K562 (cell line): Measurements from ENCODE around the gene SLC24A3. TPM values are rescaled to one million over a fixed set of nuclear protein-coding genes. Genes with fewer than 3 reads are reported as not detected.

Experiments used
- ATAC-seq: fragments of 200-7000 bp; cut with Tn5 transposase; 3 replicates; pipeline ENCODE4 v1.9.1; 2020; ENCODE audit warnings: moderate library complexity
- BruUV-seq: library from RNA; stranded (reverse); fragments of 400-500 nt; replicated peaks from 2 replicates; lab custom pipeline; 2021; lab: Mats Ljungman, UMichigan
- CTCF ChIA-PET: fragments of 300-600 bp; formaldehyde crosslinking; extraction: SDS; loops from one replicate; lab custom pipeline; 2021; ENCODE audit warnings: low intra/inter-chr PET ratio; lab: Yijun Ruan, JAX
- POLR2A ChIA-PET: fragments of 300-600, 350-650 bp; sonication (Branson Sonifier 250); formaldehyde crosslinking; extraction: SDS; loops from one replicate; lab custom pipeline; 2021; ENCODE audit warnings: antibody characterized with exemption, inconsistent platforms; lab: Yijun Ruan, JAX
- DNase-seq, 4 experiments: peaks; one replicate each; pipeline versions ENCODE4 v3.0.0 to v3.0.0-alpha.2; 2011 to 2018; ENCODE audit warnings: low spot score in 3 of 4, mixed read lengths in 3 of 4; ENCODE audit errors: extremely low read depth in 1 of 4
- FAIRE-seq: peaks from 2 replicates; lab custom pipeline; 2011; peaks lifted over from hg19 to GRCh38; lab: Jason Lieb, UNC
- H2AFZ ChIP-seq: 2 replicates; pipeline ENCODE4 v1.6.0; 2011; ENCODE audit warnings: low read depth, low read length, control low read depth, inconsistent platforms
- H3K27ac ChIP-seq: fragments of 200-600 bp; 3 replicates; pipeline ENCODE4 v1.8.0; 2011; ENCODE audit warnings: low read depth, mild to moderate bottlenecking, control low read depth, inconsistent platforms, low read length, moderate library complexity, mixed read lengths; ENCODE audit errors: extremely low read depth
- H3K27me3 ChIP-seq, 2 experiments: fragments of 300-600 bp in 1 of 2; 2 replicates in 1 of 2; 3 replicates in 1 of 2; pipeline versions ENCODE4 v1.6.0 to v1.8.0; 2011; ENCODE audit warnings: inconsistent platforms in 2 of 2, low read length in 2 of 2, mild to moderate bottlenecking in 1 of 2, mixed read lengths in 1 of 2, moderate library complexity in 1 of 2; ENCODE audit not compliant: control insufficient read depth in 2 of 2, insufficient read depth in 2 of 2
- H3K36me3 ChIP-seq: fragments of 300-600 bp; 3 replicates; pipeline ENCODE4 v1.8.0; 2011; ENCODE audit warnings: mild to moderate bottlenecking, low read length, inconsistent platforms; ENCODE audit not compliant: control insufficient read depth, insufficient read depth
- H3K4me1 ChIP-seq, 2 experiments: fragments of 200-600 bp in 1 of 2; replicated peaks in 1 of 2; 2 replicates in 1 of 2; 3 replicates in 1 of 2; pipeline versions ENCODE4 v1.5.1 to v1.8.0; 2011; ENCODE audit warnings: inconsistent platforms in 2 of 2, low read length in 2 of 2, mild to moderate bottlenecking in 1 of 2, mixed read lengths in 1 of 2, moderate library complexity in 1 of 2; ENCODE audit not compliant: control insufficient read depth in 2 of 2, insufficient read depth in 2 of 2
- H3K4me2 ChIP-seq: 2 replicates; pipeline ENCODE4 v1.6.1; 2011; ENCODE audit warnings: low read length, control low read depth, inconsistent platforms, mixed read lengths; ENCODE audit not compliant: insufficient read depth
- H3K4me3 ChIP-seq: fragments of 200-600 bp; sonication (generic), shearing (Covaris generic); 2 replicates; pipeline ENCODE4 v1.5.1; 2016; ENCODE audit warnings: control low read depth, inconsistent platforms
- H3K79me2 ChIP-seq: fragments of 200-600 bp; 3 replicates; pipeline ENCODE4 v1.8.0; 2011; ENCODE audit warnings: low read length, inconsistent platforms; ENCODE audit not compliant: control insufficient read depth, insufficient read depth
- H3K9ac ChIP-seq, 2 experiments: 2 replicates each; pipeline versions ENCODE4 v1.6.0 to v1.6.1; 2011; ENCODE audit warnings: low read depth in 2 of 2, low read length in 2 of 2, control low read depth in 1 of 2, inconsistent platforms in 1 of 2, mild to moderate bottlenecking in 1 of 2, mixed read lengths in 1 of 2; ENCODE audit not compliant: insufficient read depth in 1 of 2
- H3K9me1 ChIP-seq: one replicate; pipeline ENCODE4 v1.6.0; 2011; ENCODE audit warnings: inconsistent platforms, mild to moderate bottlenecking, low read length, moderate library complexity; ENCODE audit not compliant: control insufficient read depth, insufficient read depth
- H3K9me3 ChIP-seq: replicated peaks from 2 replicates; pipeline ENCODE4 v1.5.1; 2011; ENCODE audit warnings: low read depth, low read length, inconsistent platforms; ENCODE audit not compliant: control insufficient read depth, insufficient read depth
- H4K20me1 ChIP-seq: replicated peaks from 2 replicates; pipeline ENCODE4 v1.6.1; 2011; ENCODE audit warnings: low read length, inconsistent platforms, mixed read lengths; ENCODE audit not compliant: control insufficient read depth, insufficient read depth
- E2F4 ChIP-seq: sonication (generic); formaldehyde crosslinking; IDR thresholded peaks from 2 replicates; pipeline ENCODE4 v1.8.0; 2022; ENCODE audit warnings: mild to moderate bottlenecking, low read depth, missing genetic modification reagents
- ETV1 ChIP-seq: fragments of 450-650 bp; conservative IDR thresholded peaks from 2 replicates; pipeline ENCODE4 v1.6.1; 2016; ENCODE audit warnings: missing genetic modification characterization, control low read depth, low read depth, missing compliant biosample characterization
- HMG20B ChIP-seq: fragments of 250-450 bp; sonication (Bioruptor Pico); IDR thresholded peaks from 2 replicates; pipeline ENCODE4 v1.5.0; 2021; ENCODE audit warnings: mild to moderate bottlenecking
- MTA3 ChIP-seq: fragments of 450-650 bp; formaldehyde crosslinking; IDR thresholded peaks from 2 replicates; pipeline ENCODE4 v1.6.1; 2017; ENCODE audit warnings: mild to moderate bottlenecking, borderline replicate concordance
- NFE2 ChIP-seq: IDR thresholded peaks from 2 replicates; pipeline ENCODE4 v1.6.1; 2014; ENCODE audit warnings: antibody characterized with exemption, low read depth
- NR1H2 ChIP-seq: sonication (generic); formaldehyde crosslinking; IDR thresholded peaks from 2 replicates; pipeline ENCODE4 v1.4.0; 2020; ENCODE audit warnings: mild to moderate bottlenecking, missing genetic modification reagents
- POLR2A ChIP-seq: fragments of 450-650 bp; conservative IDR thresholded peaks from 2 replicates; pipeline ENCODE4 v1.6.1; 2016
- RFX7 ChIP-seq: fragments of 250-450 bp; sonication (Bioruptor Pico); IDR thresholded peaks from 2 replicates; pipeline ENCODE4 v1.5.1; 2021; ENCODE audit warnings: mild to moderate bottlenecking
- ZKSCAN3 ChIP-seq: fragments of 250-450 bp; sonication (Bioruptor Pico); IDR thresholded peaks from 2 replicates; pipeline ENCODE4 v1.4.0; 2020
- ZNF133 ChIP-seq: fragments of 250-450 bp; sonication (Bioruptor Pico); IDR thresholded peaks from 2 replicates; pipeline ENCODE4 v1.4.0; 2020; ENCODE audit warnings: mild to moderate bottlenecking
- ZNF140 ChIP-seq: fragments of 250-450 bp; sonication (Bioruptor Pico); IDR thresholded peaks from 2 replicates; pipeline ENCODE4 v1.8.0; 2021; ENCODE audit warnings: moderate library complexity, mild to moderate bottlenecking, inconsistent platforms
- ZNF696 ChIP-seq: fragments of 250-450 bp; sonication (Bioruptor Pico); conservative IDR thresholded peaks from 2 replicates; pipeline ENCODE4 v1.4.0; 2020; ENCODE audit warnings: mild to moderate bottlenecking, moderate library complexity
- ZNF740 ChIP-seq, 3 experiments: fragments of 200-800 bp in 1 of 3; sonication (Bioruptor generic) in 1 of 3; sonication (generic) in 1 of 3; formaldehyde crosslinking in 1 of 3; IDR thresholded peaks; 2 replicates each; pipeline versions ENCODE4 v1.6.1 to v1.8.0; 2016 to 2022; ENCODE audit warnings: mild to moderate bottlenecking in 2 of 3, missing compliant biosample characterization in 2 of 3, missing genetic modification characterization in 2 of 3, missing genetic modification reagents in 1 of 3
- ZNF766 ChIP-seq: fragments of 200-800 bp; sonication (Bioruptor generic); conservative IDR thresholded peaks from 2 replicates; pipeline ENCODE4 v1.6.1; 2016; ENCODE audit warnings: missing genetic modification characterization, missing compliant biosample characterization
- ZSCAN29 ChIP-seq: fragments of 450-650 bp; IDR thresholded peaks from 2 replicates; pipeline ENCODE4 v1.6.1; 2017
- WGBS: fragments of 100-300 bp; shearing (Covaris generic); methylation state at CpG from one replicate; pipeline ENCODE4 v1.1.6; 2016; ENCODE audit warnings: low coverage, mixed read lengths; ENCODE audit not compliant: insufficient coverage; ENCODE audit errors: missing lambda C conversion rate; 5-methylcytosine and 5-hydroxymethylcytosine counted together
- in situ Hi-C: fragments of 300-500 bp; cut with MboI; formaldehyde crosslinking; loops from 4 replicates; pipeline ENCODE4 v1.15.0; 2018; ENCODE audit warnings: inconsistent platforms, mixed read lengths
- intact Hi-C: fragments of 100-400 bp; cut with micrococcal nuclease; formaldehyde crosslinking; loops from 2 replicates; pipeline ENCODE4 v1.14.2; 2022
- polyA plus RNA-seq, 8 experiments: library from polyadenylated mRNA; depleted of rRNA in 4 of 8; stranded (reverse) in 5 of 8; unstranded in 3 of 8; fragments of >200 nt; fragmentation: Nextera tagmentation in 2 of 8; fragmentation: Illumina TruSeq in 1 of 8; extraction: Ambion mirVana in 2 of 8; extraction: Trizol in 1 of 8; gene quantifications; 2 replicates each; pipeline versions ENCODE4 v1.2.1 to v1.2.3, GENCODE V29; 2011 to 2014; ENCODE audit warnings: inconsistent platforms in 1 of 8, missing spikeins in 1 of 8
- total RNA-seq, 7 experiments: library from RNA; depleted of rRNA in 6 of 7; stranded (reverse); fragments of >200 nt in 6 of 7; fragmentation: Illumina TruSeq in 2 of 7; extraction: Trizol in 2 of 7; gene quantifications; 2 replicates each; pipeline versions ENCODE4 v1.2.1 to v1.2.3, GENCODE V29; 2011 to 2021; ENCODE audit warnings: low replicate concordance in 1 of 7

The SLC24A3 gene
- total and polyA plus RNA-seq, 9 of the 15 experiments (the other 6 are each of a cell fraction or from before 2014, with no cell fraction given), result not detected

GRCh38 chr20:19304886-19305415, 92.5 kb downstream of the SLC24A3 start:
- Histone ChIP-seq H3K27ac (no peak overlapping the region), H3K9me1 (no peaks in the 10 kb centered on the region), H3K9me3 (no peaks in the 10 kb centered on the region), H3K9ac (no peak overlapping the region), H3K4me2 (no peak overlapping the region), H2AFZ (no peak overlapping the region), H3K36me3 (no peaks in the 10 kb centered on the region), H3K79me2 (no peaks in the 10 kb centered on the region), H4K20me1 (no peaks in the 10 kb centered on the region), H3K27me3 (no peaks in the 10 kb centered on the region), H3K4me1 (no peaks in the 10 kb centered on the region), H3K4me3 (no peak overlapping the region)
- intact Hi-C loops (no loop called here), in situ Hi-C loops (no loop called here)
- 0% methylated on average over 3 of the region's 3 CpGs for WGBS
- ATAC-seq (no peak), FAIRE-seq (no peak), DNase-seq (no peak)
- ChIA-PET CTCF (no interaction called here), POLR2A (no interaction called here)
- TF ChIP-seq ZNF740 (CRISPR knock-in tag; IDR thresholded peaks at IDR 0.05) (no peak), ZNF740 (tag; IDR thresholded peaks at IDR 0.05) (no peak), NFE2 (no peak), NR1H2 (CRISPR knock-in tag) (no peak), ZNF140 (CRISPR knock-in tag) (no peak), ZNF696 (CRISPR knock-in tag) (no peak), RFX7 (CRISPR knock-in tag) (no peak), MTA3 (no peak), POLR2A (no peak), ZKSCAN3 (no peak), ETV1 (tag) (no peak), ZNF133 (CRISPR knock-in tag) (no peak), HMG20B (CRISPR knock-in tag) (no peak), E2F4 (CRISPR knock-in tag) (no peak), ZNF766 (no peak), ZSCAN29 (no peak)
- BruUV-seq, result no TSS peak
